PFSK-1 (cell line): ENCODE results near the gene RAET1E.

Experiments used
- FOXP2 ChIP-seq: optimal IDR thresholded peaks from 2 replicates; pipeline ENCODE3; 2011; ENCODE audit warnings: borderline replicate concordance, control low read depth, inconsistent platforms; ENCODE audit not compliant: insufficient read depth; ENCODE audit errors: extremely low read length, extremely low read depth
- POLR2AphosphoS5 ChIP-seq: IDR thresholded peaks from 2 replicates; pipeline ENCODE4 v1.6.1; 2012; ENCODE audit warnings: low read depth, mild to moderate bottlenecking, control low read depth, low read length, moderate library complexity
- SIN3A ChIP-seq: IDR thresholded peaks from 2 replicates; pipeline ENCODE4 v1.6.1; 2012; ENCODE audit warnings: mild to moderate bottlenecking, low read length, moderate library complexity, borderline replicate concordance; ENCODE audit not compliant: insufficient read depth
- TAF1 ChIP-seq: IDR thresholded peaks from 2 replicates; pipeline ENCODE4 v1.6.1; 2012; ENCODE audit warnings: low read length, control low read depth, borderline replicate concordance; ENCODE audit not compliant: insufficient read depth
- TF ChIP-seq, protein P1 (sequence below), 2 experiments: IDR thresholded peaks; 2 replicates each; pipeline versions ENCODE4 v1.6.1 to v1.8.0; 2011 to 2012; ENCODE audit warnings: low read depth in 2 of 2, low read length in 2 of 2, control low read depth in 1 of 2, inconsistent platforms in 1 of 2, mild to moderate bottlenecking in 1 of 2, moderate library complexity in 1 of 2; ENCODE audit not compliant: insufficient read depth in 1 of 2

Gene RAET1E

DNA sequence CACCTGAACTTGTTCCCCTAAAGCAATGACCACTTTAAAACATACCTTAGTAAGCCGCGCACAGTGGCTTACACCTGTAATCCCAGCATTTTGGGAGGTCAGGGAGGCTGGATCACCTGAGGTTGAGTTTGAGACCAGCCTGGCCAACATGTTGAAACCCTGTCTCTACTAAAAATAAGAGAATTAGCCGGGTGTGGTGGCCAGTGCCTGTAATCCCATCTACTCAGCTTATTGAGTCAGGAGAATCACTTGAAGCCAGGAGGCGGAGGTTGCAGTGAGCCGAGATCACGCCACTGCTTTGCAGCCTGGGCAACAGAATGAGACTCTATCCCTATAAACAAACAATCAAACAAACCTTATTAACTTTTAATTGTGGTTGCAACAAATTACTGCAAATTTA lies 1.6 kb upstream of the RAET1E start:
- TF ChIP-seq TAF1 (no peak), FOXP2 (no peak), SIN3A (no peak), POLR2AphosphoS5 (no peak)
- TF ChIP-seq, protein P1, sequence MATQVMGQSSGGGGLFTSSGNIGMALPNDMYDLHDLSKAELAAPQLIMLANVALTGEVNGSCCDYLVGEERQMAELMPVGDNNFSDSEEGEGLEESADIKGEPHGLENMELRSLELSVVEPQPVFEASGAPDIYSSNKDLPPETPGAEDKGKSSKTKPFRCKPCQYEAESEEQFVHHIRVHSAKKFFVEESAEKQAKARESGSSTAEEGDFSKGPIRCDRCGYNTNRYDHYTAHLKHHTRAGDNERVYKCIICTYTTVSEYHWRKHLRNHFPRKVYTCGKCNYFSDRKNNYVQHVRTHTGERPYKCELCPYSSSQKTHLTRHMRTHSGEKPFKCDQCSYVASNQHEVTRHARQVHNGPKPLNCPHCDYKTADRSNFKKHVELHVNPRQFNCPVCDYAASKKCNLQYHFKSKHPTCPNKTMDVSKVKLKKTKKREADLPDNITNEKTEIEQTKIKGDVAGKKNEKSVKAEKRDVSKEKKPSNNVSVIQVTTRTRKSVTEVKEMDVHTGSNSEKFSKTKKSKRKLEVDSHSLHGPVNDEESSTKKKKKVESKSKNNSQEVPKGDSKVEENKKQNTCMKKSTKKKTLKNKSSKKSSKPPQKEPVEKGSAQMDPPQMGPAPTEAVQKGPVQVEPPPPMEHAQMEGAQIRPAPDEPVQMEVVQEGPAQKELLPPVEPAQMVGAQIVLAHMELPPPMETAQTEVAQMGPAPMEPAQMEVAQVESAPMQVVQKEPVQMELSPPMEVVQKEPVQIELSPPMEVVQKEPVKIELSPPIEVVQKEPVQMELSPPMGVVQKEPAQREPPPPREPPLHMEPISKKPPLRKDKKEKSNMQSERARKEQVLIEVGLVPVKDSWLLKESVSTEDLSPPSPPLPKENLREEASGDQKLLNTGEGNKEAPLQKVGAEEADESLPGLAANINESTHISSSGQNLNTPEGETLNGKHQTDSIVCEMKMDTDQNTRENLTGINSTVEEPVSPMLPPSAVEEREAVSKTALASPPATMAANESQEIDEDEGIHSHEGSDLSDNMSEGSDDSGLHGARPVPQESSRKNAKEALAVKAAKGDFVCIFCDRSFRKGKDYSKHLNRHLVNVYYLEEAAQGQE (IDR thresholded peaks at IDR 0.05; ENCODE audit: insufficient read depth in 1 of 2, low read depth in 2 of 2, low read length in 2 of 2) = no peak

DNA sequence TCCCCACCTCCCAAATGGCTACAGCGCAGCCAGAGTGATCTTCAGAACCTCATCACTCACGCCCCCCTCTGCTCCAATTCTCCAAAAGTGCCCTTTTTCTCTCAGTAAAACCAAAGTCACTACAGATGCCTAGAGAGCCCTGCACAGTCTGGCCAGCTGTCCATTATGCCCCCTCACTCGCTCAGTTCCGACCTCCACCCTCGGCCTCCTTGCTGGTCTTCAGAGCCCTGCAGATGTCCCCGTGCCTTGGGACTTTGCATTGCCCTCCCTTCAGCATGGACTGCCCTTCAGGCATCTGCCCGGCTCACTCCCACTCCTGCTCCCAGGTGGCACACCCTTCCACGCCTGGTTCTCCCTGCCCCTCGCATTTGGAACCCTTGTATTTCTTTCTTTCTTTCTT lies 1.1 kb upstream of the RAET1E start:
- no peak for TF ChIP-seq POLR2AphosphoS5
- no peak for TF ChIP-seq TAF1
- TF ChIP-seq, protein P1 (IDR thresholded peaks at IDR 0.05; ENCODE audit: insufficient read depth in 1 of 2, low read depth in 2 of 2, low read length in 2 of 2) = no peak
- TF ChIP-seq SIN3A = no peak
- TF ChIP-seq FOXP2 = no peak

DNA sequence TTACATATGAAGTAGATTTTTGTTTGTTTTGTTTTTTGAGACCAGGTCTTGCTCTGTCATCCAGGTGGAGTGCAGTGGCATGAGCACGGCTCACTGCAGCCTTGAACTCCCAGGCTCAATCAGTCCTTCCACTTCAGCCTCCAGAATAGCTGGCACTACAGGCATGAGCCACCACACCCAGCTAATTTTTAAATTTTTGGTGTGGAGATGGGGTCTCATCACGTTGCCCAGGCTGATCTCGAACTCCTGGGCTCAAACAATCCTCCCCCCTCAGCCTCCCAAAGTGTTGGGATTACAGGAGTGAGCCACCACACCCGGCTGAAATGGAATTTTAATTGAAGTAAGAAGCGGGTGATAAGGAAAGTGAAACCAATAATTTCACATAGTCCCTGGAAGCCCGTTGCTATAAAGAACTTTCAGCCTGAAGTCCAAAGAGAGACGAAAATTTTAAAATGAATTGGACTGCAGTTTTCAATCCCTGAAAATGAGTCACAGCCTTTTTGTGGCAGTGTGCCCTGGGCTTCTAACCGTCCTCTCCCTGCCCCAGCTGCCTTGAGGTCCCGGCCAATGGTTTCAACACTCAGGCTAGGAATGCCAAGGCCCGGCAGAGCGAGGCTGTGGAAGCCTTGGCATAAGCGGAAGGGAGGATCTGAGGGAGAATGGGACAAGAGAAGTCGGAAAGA lies 757 bp downstream of the RAET1E start:
- TF ChIP-seq, protein P1 (IDR thresholded peaks at IDR 0.05; ENCODE audit: insufficient read depth in 1 of 2, low read depth in 2 of 2, low read length in 2 of 2) = no peak

DNA sequence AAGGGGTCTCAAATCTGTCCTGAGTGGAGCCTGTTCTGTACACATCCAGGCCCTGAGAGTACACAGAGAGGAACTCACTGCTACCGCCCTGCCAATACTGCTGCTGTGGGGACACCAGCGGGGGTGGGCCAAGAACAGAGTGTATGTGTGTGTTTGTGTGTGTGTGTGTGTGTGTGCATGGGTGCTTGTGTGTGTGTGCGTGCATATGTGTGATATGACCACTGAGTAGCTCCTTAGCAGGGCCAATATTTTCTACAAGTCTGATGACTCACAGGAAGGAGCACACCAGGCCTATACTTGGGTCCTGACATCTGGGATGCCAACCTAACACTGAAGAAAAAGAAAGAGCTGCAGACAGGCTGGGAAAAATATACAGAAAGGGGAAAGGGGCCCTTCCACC lies 1.4 kb downstream of the RAET1E start:
- TF ChIP-seq, protein P1 (IDR thresholded peaks at IDR 0.05; ENCODE audit: insufficient read depth in 1 of 2, low read depth in 2 of 2, low read length in 2 of 2) = no peak
- no peak for TF ChIP-seq FOXP2

DNA sequence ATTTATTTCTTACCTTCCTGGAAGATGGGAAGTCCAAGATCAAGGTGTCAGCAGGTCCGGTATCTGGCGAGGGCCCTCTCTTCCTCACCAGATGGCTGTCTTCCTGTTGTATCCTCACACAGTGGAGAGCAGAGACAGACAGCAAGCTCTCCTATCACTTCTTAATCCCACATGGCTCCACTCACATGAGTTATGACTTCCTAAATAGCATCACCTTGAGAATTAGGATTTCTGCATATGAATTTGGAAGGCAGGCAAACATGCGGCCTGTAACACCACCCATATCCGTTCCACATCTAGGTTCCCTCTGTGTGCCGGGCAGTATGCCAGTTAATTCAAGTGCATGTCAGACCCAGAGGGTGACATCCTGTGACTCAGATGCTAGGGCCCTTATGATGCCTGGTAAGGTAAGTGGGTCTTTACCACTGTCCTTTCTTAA lies 2.1 kb downstream of the RAET1E start:
- TF ChIP-seq SIN3A (no peak), TAF1 (no peak), POLR2AphosphoS5 (no peak), FOXP2 (no peak)
- TF ChIP-seq, protein P1 (IDR thresholded peaks at IDR 0.05; ENCODE audit: insufficient read depth in 1 of 2, low read depth in 2 of 2, low read length in 2 of 2) = no peak
